HG03280 (cell line): Measurements from ENCODE around the gene TPRG1L.

Experiments used
- ATAC-seq: cut with Tn5 transposase; IDR thresholded peaks from one replicate; pipeline ENCODE4 v1.9.1; 2021; ENCODE audit warnings: mild to moderate bottlenecking, moderate library complexity; ENCODE audit not compliant: unreplicated experiment

Gene TPRG1L

DNA sequence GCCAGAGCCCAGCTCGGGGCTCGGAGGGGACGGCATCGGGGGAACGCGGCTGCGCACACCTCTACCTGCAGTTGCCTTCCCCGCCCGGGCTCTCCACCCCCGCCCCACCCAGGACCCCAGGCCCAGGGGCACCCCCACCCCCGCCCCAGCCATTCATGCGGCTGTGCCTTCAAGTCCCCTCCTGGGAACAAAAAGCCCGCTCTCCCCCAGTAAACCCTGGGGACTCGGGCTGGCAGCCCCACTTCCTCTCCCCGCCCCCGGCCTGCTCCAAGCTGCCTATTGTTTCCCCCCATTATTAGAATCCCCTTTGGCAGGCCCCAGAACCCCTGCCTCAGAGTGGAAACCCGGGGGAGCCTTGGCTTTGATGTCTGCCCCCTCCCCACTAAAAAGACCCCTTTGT lies 31.5 kb upstream of the TPRG1L start:
- ATAC-seq, result no peak

GRCh38 chr1:3593745-3594144 lies 31.1 kb upstream of the TPRG1L start:
- ATAC-seq, result no peak

- no peak for ATAC-seq
Measured at GRCh38 chr1:3594706-3595377, 30.0 kb upstream of the TPRG1L start.

- no peak for ATAC-seq
Measured at GRCh38 chr1:3595949-3596348, 28.9 kb upstream of the TPRG1L start.

DNA sequence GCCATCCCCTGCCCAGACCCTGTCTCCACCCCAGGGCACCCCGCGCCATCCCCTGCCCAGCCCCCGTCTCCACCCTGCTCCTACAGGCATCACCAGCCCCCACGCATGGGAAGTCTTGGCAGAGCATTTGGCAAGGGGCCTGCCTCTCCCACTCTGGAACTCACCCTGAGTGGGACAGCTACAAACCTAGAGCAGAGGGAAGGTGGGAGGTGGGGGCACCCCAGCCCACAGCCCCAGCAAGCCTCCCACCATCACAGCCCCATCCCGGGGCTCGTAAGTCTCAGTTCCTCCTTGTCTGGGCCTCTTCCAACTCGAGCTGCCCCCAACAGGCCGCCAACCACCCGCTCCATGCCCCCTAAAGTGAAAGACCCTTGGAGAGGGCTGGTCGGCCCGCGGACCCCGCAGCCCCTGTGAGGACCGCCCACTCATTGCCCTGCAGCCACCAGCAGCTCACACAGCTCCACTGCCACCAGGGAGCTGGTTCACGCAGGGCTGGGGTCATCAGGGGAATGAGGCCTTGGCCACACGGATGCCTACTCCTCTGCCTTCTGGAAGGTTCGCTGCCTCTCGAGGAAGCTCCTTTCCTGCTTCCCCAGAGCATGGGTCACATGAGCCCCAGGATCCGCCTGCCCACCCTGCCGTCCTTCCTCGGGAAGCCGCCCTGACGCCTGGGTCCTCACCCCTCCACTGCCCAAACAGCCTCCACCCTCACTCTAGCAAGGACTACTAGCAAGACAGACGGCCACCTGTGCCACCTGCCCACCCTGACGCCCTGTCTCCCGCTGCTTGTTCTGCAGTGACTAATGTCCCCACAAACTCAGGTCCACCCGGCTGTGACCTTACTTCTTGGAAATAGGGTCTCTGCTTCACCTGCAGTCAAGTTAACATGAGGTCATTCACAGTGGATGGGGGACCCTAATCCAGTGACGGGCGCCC lies 27.9 kb upstream of the TPRG1L start:
- no peak for ATAC-seq

- no peak for ATAC-seq
Measured at GRCh38 chr1:3597599-3597964, 27.2 kb upstream of the TPRG1L start.

GRCh38 chr1:3598051-3598491 lies 26.7 kb upstream of the TPRG1L start:
- ATAC-seq, result no peak

- no peak for ATAC-seq
Measured at GRCh38 chr1:3598522-3599285, 26.1 kb upstream of the TPRG1L start.

DNA sequence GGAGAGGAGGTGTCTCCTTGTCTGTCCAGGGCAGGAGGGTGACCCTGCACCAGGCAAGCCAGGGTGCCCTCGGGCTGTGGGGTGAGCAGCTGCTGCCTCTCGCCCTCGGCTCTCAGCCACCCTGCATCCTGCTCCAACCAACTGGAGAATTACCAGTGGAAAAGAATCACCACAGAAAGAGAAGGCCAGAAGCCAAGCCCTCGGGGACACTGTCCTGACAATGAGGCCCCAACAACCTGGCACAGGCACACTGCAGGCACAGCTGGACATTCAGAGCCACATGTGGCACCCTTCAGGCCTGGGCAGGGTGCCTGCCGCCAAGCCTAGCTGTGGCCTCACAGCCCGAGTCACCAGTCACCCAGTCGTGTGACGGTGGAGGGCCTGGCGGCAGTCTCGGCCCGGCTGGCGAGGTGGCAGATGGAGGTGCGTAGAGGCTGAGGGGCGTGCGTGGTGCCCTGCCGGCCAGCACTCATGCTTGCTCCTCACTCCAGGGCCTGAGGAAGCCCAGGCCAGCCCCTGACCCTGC lies 25.5 kb upstream of the TPRG1L start:
- ATAC-seq, result no peak

DNA sequence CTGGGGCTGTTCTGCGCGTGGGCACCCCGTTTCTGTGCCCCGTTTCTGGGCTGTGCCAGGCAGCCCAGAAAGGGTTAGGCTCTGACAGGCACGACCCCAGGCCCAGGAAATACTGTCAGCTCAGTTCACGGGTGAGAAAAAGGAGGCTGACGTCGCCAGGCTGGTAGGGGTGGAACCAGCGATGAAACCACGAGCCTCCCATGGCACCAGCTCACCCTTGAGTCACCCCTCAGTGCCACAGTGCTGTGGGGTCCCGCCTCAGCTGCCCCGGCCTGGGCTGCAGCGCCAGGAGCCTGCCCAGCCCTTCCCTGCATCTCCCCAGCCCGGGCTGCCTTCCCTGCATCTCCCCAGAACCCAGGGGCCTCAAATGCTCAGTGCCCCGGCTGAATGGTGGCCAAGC lies 25.0 kb upstream of the TPRG1L start:
- ATAC-seq, result no peak

DNA sequence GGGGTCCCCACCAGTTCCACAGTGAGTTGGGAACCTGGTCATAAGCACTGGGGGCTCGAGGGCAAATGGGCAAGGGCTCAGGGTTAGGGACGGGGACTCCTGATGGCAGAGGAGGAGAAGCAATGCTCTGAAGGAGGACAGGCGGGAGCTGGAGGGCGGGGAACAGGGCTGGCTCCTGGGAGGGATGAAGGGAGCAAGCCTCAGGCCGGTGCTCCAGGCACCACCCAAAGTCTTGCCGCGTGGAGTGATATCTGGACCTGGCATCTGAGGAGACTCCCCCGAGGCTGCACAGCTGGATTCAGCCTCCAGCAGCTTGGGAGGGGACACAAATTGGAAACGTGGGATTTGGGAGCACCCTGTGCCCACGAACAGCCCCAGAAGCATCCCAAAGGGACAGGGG lies 24.5 kb upstream of the TPRG1L start:
- no peak for ATAC-seq

DNA sequence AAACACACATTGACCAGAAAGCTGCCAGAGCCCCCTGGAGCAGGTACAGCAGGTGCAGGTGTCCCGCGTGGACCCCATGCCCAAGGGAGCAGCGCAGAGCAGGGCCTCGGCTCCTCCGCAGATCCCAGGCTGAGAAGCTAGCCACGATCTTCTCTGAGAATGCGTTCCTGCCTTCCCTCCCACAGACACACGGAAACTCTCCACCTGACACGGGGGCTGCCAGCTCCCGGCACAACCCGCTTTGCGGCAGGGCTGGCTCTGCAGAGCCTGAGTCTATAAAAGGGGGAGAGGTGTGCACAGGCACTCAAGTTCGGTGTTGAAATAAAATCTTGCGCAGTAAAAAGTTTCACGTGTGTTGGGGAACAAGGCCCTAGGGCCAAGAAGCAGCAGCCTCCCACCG lies 23.1 kb upstream of the TPRG1L start:
- no peak for ATAC-seq

GRCh38 chr1:3602375-3602774 lies 22.4 kb upstream of the TPRG1L start:
- no peak for ATAC-seq

DNA sequence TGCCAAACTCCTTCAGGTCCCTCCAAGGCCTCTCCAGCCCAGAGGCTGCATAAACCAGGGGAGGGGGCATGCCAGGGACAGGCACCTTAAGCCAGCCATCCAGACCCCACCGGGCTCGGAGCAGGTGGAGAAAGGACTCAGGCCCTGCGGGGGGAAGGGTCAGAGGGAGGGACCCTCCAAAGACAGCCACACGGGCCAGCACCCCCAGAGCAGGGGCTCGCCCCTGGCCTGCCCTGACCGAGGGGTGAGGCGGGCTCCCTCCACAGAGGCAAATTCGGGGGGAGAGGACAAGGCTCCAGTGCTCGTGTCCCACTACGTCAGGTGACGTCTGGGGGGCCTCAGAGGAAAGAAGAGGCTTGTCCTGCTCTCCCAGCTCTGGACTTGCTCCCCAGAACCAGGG lies 21.7 kb upstream of the TPRG1L start:
- no peak for ATAC-seq

GRCh38 chr1:3603571-3604467 lies 21.0 kb upstream of the TPRG1L start:
- no peak for ATAC-seq

- ATAC-seq, result no peak
Measured at GRCh38 chr1:3604468-3604974, 20.3 kb upstream of the TPRG1L start.

DNA sequence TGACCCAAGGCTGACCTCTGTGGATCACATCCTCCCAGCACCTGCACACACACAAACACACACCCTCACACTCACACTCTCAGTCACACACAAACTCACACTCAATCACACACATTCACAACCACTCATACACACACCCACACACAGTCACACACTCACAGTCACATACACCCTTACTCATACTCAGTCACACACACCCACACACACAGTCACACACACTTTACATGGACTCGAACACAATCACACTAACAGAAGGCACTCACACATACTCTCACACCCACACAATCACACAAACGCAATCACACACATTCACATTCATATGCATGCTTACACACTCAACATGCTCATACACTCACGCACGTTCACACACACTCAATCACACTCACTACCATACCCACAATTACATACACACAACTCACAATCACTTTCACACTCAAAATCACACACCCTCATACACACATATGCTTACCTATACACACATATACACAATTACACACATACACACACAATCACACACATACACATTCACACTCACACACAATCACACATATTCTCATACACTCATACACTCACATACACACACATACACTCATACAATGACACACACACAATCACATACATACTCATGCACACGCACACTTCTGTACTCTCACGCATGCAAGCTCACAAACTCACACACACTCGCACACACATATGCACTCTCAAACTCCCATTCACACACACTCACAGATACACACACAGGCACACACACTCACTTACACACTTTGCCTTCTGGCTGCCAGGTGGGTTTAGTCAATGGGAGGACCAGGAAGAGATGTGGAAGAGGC lies 19.6 kb upstream of the TPRG1L start:
- no peak for ATAC-seq

- ATAC-seq, result no peak
Measured at GRCh38 chr1:3606779-3607702, 17.8 kb upstream of the TPRG1L start.
